Fibroblast of the conjunctiva (primary cell): ENCODE measurements around the gene GLRA3.
A peak's percentile ranks its signal among the peaks of the same experiment; 100 is the strongest.
"Not testable (repeated sequence)": the region's sequence is repeated elsewhere in the genome, so short reads cannot be mapped to it uniquely, and the experiment has no call there.

ENCODE experiments used
- DNase-seq: peaks from one replicate; pipeline ENCODE4 v3.0.0-alpha.2; 2010; ENCODE audit warnings: low read depth

GLRA3 gene

DNA sequence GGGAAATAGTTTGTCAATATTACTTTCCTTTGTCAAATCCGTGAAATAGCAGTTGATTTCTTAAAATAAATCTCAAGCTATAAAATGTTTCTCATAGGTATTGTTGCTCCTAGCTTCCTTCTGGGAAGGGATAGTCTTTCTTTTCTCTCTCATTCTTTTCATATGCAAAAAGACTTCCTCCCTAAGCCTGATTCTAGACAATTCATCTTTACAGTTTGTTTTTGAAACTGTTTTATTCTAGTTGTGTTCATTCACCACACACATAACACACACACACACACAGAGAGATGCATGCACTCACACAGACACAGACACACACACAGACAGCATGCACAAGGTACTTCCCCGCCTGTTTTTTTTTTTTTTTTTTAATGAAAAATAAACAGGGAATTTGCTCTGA is 18.2 kb downstream of the GLRA3 start:
- DNase-seq = no peak

DNA sequence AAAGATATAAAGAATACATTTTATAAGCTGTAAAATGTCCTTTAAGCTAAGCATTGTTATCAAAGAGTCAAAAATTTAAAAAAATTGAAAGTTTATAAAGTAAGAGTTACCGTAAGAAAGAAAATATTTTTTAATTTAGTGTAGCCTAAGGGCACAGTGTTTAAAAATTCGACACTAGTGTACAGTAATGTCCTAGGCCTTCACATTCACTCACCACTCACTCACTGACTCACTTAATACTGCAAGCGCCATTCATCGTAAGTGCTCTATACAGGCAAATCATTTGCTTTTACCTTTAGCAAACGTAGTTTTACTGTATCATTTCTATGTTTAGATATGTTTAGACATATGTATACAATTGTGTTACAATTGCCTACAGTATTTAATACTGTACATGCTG is 20.2 kb downstream of the GLRA3 start:
- no peak for DNase-seq

GRCh38 chr4:174808119-174808518 is 20.9 kb downstream of the GLRA3 start:
- DNase-seq = no peak

DNA sequence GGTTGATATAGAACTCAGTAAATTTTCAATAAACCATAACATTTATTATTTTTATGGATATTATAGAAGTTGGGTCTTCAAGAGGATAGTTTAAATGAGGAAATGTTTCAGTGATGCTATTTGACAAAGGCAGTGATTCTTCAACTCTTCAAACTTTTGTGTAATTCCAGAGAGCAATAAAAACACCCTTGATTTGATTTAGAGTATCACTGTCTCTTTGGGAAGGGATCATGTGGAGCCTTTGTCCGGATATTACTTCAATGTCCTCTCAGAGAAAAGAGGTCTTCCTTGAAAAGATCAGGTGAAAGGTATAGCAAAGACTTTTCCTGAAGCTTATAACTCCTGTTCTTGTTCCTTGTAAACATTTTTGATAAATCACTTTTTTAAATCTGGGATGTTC is 23.3 kb downstream of the GLRA3 start:
- no peak for DNase-seq

- DNase-seq = no peak
Measured at GRCh38 chr4:174794543-174795094, 34.4 kb downstream of the GLRA3 start.

GRCh38 chr4:174789657-174790056 is 39.4 kb downstream of the GLRA3 start:
- no peak for DNase-seq

DNA sequence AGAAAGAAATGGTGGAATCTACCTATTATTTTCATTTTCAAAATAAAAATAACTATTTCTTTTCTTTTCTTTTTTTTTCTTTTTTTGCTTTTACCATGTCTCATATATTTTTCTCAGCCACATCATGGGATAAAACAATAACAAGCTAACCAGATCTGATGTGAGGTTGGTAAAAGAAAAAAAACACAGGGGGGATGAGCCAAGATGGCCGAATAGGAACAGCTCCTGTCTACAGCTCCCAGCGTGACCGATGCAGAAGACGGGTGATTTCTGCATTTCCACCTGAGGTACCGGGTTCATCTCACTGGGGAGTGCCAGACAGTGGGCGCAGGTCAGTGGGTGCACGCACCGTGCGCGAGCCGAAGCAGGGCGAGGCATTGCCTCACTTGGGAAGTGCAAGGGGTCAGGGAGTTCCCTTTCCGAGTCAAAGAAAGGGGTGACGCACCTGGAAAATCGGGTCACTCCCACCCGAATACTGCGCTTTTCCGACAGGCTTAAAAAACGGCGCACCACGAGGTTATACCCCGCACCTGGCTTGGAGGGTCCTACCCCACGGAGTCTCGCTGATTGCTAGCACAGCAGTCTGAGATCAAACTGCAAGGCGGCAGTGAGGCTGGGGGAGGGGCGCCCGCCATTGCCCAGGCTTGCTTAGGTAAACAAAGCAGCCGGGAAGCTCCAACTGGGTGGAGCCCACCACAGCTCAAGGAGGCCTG is 50.6 kb downstream of the GLRA3 start:
- DNase-seq = not testable (repeated sequence)

DNA sequence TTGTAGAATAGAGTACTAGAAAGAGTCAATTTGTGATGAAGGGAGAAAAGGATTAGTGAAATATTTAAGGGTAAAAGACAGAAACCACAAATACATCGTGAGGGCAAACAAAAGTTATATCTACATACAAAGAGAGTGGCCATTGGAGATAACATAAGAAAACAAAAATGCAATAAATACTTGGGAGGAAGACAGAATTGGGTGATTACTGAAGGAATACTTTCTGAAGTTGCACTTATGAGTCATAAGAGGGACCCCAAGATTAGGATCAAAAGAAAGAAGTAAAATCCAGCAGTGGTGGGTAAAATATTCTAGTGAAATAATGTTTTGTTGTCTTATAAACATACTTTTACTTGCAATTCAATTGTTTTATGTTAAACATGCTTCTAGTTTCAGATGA is 53.7 kb downstream of the GLRA3 start:
- no peak for DNase-seq

DNA sequence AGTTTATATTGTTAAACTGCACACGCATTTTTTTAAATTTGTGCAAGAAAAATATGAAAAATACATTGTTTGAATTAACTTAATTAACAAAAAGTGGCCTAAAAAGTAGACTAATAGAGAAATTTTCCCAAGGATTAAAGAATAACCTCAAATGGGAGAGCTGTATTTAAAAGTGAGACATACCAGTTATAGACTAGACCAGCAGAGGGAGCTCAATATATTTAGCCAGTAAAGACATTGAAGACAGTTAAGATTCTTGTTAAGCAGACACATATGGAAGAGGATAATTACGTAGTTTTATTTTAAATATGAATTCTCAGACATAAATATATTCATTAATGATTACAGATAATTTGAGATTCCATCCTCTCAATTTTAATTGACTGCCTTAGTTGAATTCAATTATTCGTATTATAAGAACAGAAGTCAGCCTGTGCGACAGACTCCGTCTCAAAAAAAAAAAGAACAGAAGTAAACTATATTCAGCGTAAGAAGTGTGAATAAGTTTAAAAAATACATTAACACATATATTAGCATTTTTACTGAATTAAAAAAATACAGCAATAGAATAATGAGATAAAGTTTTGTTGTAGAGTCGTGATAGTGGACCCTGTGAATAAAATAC is 64.8 kb downstream of the GLRA3 start:
- DNase-seq = peak; percentile 41

GRCh38 chr4:174763454-174764104 is 65.5 kb downstream of the GLRA3 start:
- DNase-seq = no peak

GRCh38 chr4:174761451-174761850 is 67.6 kb downstream of the GLRA3 start:
- DNase-seq = no peak

- no peak for DNase-seq
Measured at GRCh38 chr4:174757736-174758135, 71.3 kb downstream of the GLRA3 start.

DNA sequence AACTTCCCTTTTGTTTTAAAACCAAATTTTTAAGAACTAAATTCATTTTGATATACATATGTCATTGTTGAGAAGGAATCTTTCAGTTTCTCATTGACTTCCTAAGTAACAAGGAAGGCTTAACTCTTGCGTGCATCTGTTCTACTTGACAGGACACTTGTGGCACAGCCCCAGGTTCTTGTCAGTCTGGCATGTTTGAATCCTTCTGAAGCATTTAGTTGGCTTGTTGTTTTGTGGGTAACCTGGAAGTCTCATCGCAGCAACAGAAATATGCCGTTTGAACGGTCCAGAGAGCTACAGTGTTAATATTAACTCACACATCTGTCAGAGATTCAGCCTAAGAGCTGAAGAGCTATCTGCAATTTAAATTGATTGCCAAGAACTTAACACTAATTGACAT is 76.0 kb downstream of the GLRA3 start:
- DNase-seq = no peak

GRCh38 chr4:174752026-174752425 is 77.0 kb downstream of the GLRA3 start:
- DNase-seq = no peak

- DNase-seq = no peak
Measured at GRCh38 chr4:174749091-174749490, 80.0 kb downstream of the GLRA3 start.

GRCh38 chr4:174746710-174747109 is 82.3 kb downstream of the GLRA3 start:
- no peak for DNase-seq

DNA sequence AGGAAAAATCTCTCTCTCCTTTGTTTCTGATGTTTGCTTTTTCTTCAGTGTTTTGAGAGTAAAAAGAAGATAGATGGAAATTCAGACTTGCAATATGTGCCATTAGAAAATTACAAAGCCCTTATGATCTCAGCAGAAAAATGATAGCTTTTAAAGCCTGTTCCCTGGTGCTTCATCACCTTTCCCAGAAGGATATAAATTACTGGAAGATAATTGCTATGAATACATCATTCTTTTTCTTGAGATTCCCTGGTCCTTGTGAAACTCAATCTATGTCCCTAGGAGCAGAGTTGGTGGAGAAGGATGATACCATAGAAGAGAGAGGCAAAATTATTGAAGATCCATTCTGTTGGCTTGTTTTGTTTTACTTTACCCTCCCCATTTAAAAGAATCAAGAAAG is 86.5 kb downstream of the GLRA3 start:
- DNase-seq = no peak

GRCh38 chr4:174739576-174739975 is 89.5 kb downstream of the GLRA3 start:
- no peak for DNase-seq

GRCh38 chr4:174734181-174734580 is 94.9 kb downstream of the GLRA3 start:
- DNase-seq = no peak

DNA sequence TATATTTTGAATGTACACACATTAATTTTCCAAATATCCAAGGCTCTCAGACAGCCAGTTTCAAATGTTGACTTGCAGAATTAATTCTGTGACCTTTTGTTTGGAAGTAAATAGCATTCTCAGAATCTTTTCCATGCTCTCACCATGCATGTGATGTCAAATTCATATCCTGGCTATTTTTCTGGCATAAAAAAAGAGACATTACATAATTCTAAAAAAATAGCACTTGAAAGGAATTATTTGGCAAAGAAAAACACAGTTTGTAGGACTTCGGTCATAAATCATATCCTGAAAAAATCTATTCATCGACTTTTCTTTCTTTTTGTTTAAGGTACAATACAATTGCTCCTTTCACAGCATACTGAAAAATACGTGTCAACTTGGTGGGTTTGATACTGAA is 111.2 kb downstream of the GLRA3 start:
- no peak for DNase-seq

DNA sequence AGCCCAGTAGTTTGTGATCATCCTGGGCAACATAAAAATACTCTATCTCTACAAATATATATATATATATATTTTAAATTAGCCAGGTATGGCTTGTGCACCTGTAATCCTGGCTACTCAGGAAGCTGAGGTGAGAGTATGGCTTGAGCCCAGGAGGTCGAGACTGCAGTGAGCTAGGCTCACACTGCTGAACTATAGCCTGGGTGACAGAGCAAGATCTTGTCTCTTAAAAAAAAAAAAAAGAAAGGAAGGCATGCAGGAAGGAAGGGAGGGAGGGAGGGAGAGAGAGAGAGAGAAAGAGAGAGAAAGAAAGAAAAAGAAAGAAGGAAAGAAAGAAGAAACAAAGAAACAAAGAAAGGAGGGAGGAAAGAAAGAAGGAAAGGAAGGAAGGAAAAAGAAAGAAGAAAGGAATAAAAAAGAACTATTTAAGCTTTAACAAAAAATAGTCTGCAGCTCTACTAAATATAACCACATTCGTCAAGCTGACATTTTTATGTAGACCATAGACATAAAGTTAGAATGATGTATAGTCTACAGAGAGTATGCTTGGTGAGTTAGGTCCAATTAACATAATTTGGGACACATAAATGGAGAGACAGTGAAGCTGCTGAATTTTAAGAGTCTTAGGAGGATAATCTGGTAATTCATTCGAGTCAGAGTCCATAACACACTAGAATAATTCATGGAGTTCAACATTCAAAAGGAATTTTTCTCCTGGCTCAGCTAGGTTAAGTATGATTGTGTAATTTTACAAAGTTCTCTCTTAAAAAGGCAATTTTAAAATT is 111.9 kb downstream of the GLRA3 start:
- DNase-seq = no peak
